DMS153 treated with DMSO at 0.1 percent for 48 hours (cell line): ENCODE results near the gene OR8K3.

ENCODE experiments used
- DNase-seq: peaks from one replicate; lab custom pipeline; 2025; ENCODE audit not compliant: unreplicated experiment; lab: John Stamatoyannopoulos, UW

The OR8K3 gene

DNA sequence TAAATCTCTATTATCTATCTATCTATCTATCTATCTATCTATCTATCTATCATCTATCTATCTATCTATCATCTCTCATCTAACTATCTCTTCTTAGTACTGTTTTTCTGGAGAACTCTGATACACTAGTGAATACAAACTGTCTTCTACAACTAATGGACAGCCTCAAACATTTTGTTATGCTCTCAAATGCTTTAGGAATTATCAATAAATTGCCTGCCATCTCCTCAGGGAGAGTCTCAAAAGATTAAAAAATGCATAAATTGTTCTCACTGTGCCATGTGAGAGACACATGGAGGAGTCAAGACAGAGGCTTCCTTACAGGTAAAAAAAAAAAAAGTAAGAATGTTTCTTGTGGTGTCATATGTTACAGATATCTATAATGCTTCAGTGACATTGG, at the start of gene OR8K3:
Gene OR8K3, plus strand, starts transcription at position 301 of the 400 bp plus-strand sequence. CDS start 3,163 bp downstream, outside the sequence.
- no peak for DNase-seq

- no peak for DNase-seq
Observed at GRCh38 chr11:56271092-56271491, 43.9 kb upstream of the OR8K3 start.

DNA sequence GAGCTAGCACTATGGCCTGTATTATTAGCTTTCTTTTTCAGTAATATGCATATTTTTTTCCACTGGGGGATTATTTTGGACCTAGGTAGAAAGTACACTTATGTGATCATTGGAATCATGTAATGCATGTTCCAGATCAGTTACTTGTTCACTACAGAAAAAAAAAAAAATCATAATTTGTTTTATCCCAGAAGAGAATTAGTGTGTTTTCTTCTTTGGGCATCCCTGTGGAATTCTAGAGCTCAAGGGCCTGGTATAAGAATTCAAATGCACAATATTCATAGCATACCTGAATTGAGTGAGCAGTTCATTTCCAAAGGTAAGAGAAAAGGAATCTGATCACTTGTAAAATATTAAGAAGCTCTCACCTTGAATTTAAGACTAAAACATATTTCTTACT, 41.1 kb upstream of the OR8K3 start, which contains the start of gene OR5T1:
Gene OR5T1, plus strand, starts transcription at position 301 of the 400 bp plus-strand sequence. CDS start 1,485 bp downstream, outside the sequence.
- DNase-seq = no peak

DNA sequence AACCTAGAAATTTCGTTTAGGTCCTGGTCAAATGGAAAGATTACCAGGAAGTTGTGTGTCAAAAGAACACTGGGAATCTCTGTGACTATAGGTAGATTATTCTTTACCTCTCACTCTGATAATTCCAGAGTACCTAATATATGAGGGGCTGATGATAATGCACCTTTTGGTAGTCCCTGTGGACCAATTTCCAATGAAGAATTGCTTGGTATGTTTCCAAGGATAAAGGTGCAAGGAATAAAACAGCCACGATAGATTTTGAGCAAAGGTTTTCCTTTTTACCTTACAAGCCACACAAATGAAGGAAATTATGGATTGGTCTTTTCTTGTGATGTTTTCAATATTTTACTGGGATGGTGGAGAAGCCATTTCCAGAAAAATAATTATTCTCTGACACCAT, 22.8 kb upstream of the OR8K3 start, which contains the start of gene OR8H1:
Gene OR8H1, minus strand, starts transcription at position 101 of the 400 bp plus-strand sequence. CDS start 1,192 bp downstream, outside the sequence.
- no peak for DNase-seq

- DNase-seq = no peak
Observed at GRCh38 chr11:56296898-56297297, 18.0 kb upstream of the OR8K3 start.

DNA sequence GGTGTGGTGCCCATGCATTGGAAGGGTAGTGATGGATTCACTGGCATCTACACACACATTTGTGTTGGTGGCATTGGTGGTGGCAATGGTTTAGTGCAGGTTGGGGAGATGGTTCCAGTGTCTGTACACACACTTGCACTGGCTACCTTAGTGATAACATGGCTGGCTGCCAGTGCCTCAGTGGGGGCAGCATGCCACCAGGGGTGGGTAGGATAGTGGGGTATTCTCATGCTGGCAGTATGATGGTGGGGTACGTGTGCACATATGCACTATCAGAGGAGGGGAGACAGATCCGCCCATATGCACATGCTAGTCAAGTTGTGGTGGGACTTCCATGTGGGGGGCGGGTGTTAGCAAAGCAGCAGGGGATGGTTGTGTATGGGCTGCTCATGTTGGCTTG, 7.1 kb upstream of the OR8K3 start:
- no peak for DNase-seq

DNA sequence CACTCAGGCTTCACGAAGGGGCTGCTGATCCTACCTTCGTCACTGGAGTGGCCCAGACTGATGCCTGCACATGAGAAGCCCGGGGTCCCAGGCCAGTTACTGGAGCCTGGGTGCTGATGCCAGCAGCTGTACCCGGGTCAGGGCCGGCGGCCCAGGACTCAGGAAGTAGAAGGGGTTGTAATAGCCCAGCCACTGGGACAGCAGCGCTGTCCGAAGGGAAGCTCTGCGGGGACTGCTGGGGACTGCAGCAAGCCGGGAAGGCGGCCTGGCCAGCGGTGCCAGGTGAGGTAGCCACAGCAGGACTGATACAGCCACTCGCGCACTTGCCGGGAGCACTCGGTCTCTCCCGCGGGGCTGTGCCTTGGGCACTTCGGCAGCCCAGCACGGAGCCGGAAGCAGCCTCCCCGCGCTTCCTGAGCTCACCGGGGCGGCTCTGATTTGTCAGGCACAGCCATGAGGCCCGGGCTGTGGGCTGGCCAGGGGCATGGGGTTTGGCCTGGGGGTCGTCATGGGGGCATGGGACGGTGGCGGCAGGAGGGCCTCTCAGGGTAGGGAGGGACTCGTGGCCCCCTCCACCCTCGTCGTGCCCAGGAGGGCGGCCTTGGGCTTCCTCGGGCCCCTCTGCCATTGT, 17.0 kb downstream of the OR8K3 start:
- no peak for DNase-seq

- no peak for DNase-seq
Observed at GRCh38 chr11:56333156-56333555, 18.2 kb downstream of the OR8K3 start.

DNA sequence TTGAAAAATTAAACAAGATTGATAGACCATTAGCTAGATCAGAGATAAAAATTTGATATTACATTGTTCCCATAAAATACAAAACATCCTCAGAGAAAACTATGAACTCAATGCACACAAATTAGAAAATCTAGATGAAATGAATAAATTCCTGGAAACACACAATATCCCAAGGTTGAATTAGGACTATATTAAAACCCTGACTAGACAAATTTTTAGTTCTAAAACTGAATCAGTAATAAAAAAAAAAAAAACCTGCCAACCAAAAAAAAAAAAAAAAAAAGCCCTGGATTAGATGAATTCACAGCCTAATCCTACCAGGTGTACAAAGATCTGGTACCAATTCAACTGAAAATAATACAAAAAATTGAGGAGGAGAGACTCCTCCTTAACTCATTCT, 25.3 kb downstream of the OR8K3 start:
- DNase-seq = no peak

DNA sequence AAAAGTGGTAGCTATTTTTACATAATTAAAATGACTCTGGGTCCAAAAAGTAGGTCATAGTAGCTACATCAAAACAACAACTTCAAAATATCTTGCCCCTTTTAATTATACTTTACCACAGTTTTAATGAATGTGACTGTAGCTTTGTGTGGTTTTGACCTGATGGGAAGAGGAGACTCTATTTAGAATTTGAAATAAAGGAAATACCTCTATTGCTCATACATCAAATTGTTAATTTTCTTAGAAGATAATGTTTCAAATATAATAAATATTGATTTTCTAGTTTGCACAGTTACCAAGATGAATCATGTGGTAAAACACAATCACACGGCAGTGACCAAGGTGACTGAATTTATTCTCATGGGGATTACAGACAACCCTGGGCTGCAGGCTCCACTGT, 30.8 kb downstream of the OR8K3 start, which contains the start of gene OR8K1:
Gene OR8K1, plus strand, starts transcription at position 301 of the 400 bp plus-strand sequence. Its CDS starts 0 bp downstream, at position 301.
- DNase-seq = no peak

- DNase-seq = no peak
Observed at GRCh38 chr11:56353991-56354390, 39.0 kb downstream of the OR8K3 start, which contains the start of gene OR8J1. TSS of gene OR8J1 (plus strand) at chr11:56354291. CDS start at chr11:56360247, 5,956 bp downstream.
